Fibroblast of lung (primary cell): Measurements from ENCODE around the gene BABAM2.

Experiments
- EZH2 ChIP-seq: IDR thresholded peaks from 2 replicates; pipeline ENCODE4 v1.5.1; 2012; ENCODE audit warnings: low read length, control low read depth, mild to moderate bottlenecking; ENCODE audit errors: missing control alignments
- TF ChIP-seq, protein P1 (sequence below), 2 donors: IDR thresholded peaks in 1 of 2; conservative IDR thresholded peaks in 1 of 2; 1 replicate in 1 of 2; 2 replicates in 1 of 2; pipeline ENCODE4 v1.5.1; 2011 to 2012; ENCODE audit warnings: low read length in 2 of 2, control low read depth in 1 of 2, inconsistent platforms in 1 of 2, low read depth in 1 of 2, mild to moderate bottlenecking in 1 of 2

DNA sequence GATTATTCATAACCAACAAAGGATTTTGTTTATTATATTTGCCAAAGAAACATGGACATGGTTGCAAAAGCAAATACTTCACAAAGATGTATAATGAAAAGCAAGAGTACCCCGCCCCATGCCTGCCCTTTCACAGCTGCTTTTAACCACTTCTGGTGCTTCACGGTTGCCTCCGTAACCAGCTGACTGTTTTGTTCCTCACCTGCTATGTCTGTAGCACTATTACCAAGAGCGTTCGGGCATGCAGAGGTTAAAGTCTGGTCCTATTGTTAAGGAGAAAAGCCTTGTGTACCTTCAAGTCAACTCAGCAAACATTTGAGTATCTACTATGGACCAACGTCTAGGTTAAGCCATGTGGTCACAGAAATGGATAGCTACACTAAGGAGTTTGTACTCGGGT, 386.9 kb downstream of the BABAM2 start:
- TF ChIP-seq, protein P1, sequence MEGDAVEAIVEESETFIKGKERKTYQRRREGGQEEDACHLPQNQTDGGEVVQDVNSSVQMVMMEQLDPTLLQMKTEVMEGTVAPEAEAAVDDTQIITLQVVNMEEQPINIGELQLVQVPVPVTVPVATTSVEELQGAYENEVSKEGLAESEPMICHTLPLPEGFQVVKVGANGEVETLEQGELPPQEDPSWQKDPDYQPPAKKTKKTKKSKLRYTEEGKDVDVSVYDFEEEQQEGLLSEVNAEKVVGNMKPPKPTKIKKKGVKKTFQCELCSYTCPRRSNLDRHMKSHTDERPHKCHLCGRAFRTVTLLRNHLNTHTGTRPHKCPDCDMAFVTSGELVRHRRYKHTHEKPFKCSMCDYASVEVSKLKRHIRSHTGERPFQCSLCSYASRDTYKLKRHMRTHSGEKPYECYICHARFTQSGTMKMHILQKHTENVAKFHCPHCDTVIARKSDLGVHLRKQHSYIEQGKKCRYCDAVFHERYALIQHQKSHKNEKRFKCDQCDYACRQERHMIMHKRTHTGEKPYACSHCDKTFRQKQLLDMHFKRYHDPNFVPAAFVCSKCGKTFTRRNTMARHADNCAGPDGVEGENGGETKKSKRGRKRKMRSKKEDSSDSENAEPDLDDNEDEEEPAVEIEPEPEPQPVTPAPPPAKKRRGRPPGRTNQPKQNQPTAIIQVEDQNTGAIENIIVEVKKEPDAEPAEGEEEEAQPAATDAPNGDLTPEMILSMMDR (conservative IDR thresholded peaks at IDR 0.05 in 1 of 2, IDR thresholded peaks at IDR 0.05 in 1 of 2; ENCODE audit: low read depth in 1 of 2, low read length in 2 of 2), result no peak
- no peak for TF ChIP-seq EZH2
